A549 (cell line): Measurements from ENCODE around the gene SLC16A8. TPM values are rescaled to one million over a fixed set of nuclear protein-coding genes. Genes with fewer than 3 reads are reported as not detected.

Experiments
- ATAC-seq, 2 experiments: fragments of 200-7000 bp in 1 of 2; fragments of >200 bp in 1 of 2; cut with Nextera tagmentation in 1 of 2; cut with Tn5 transposase in 1 of 2; 3 replicates each; pipeline versions ENCODE4 v1.8.0 to v1.9.1; 2018 to 2020; ENCODE audit warnings: mild to moderate bottlenecking in 1 of 2, moderate library complexity in 1 of 2
- CTCF ChIA-PET: fragments of 300-600 bp; sonication (Branson Sonifier 250); formaldehyde crosslinking; extraction: SDS; loops from one replicate; lab custom pipeline; 2021; ENCODE audit warnings: antibody characterized with exemption, inconsistent platforms; lab: Yijun Ruan, JAX
- POLR2A ChIA-PET: fragments of 350-600 bp; formaldehyde crosslinking; extraction: SDS; loops from one replicate; lab custom pipeline; 2021; ENCODE audit warnings: antibody characterized with exemption, inconsistent platforms; lab: Yijun Ruan, JAX
- DNase-seq, 2 experiments: peaks; one replicate each; pipeline versions ENCODE4 v3.0.0 to v3.0.0-alpha.2; 2011 to 2016; ENCODE audit warnings: low read depth in 1 of 2, low spot score in 1 of 2
- FAIRE-seq: peaks from 2 replicates; lab custom pipeline; 2011; peaks lifted over from hg19 to GRCh38; lab: Jason Lieb, UNC
- H3K27ac ChIP-seq, 2 experiments: fragments of >200 bp; sonication (Bioruptor Twin); formaldehyde crosslinking; 3 replicates each; pipeline ENCODE4 v1.5.1; 2016 to 2017
- H3K4me1 ChIP-seq: fragments of >200 bp; sonication (Bioruptor Twin); formaldehyde crosslinking; 3 replicates; pipeline ENCODE4 v1.6.1; 2016
- H3K4me2 ChIP-seq: fragments of >200 bp; sonication (Bioruptor Twin); formaldehyde crosslinking; 3 replicates; pipeline ENCODE4 v1.6.1; 2016
- H3K4me3 ChIP-seq: fragments of >200 bp; sonication (Bioruptor Twin); formaldehyde crosslinking; 3 replicates; pipeline ENCODE4 v1.5.1; 2016
- H3K9me3 ChIP-seq: fragments of >200 bp; sonication (Bioruptor Twin); formaldehyde crosslinking; 3 replicates; pipeline ENCODE4 v1.6.1; 2016
- CBX2 ChIP-seq: fragments of 200-600 bp; sonication (generic); IDR thresholded peaks from 2 replicates; pipeline ENCODE4 v1.6.1; 2016; ENCODE audit warnings: low read depth, mild to moderate bottlenecking, borderline replicate concordance
- EHMT2 ChIP-seq: fragments of 200-600 bp; sonication (generic); IDR thresholded peaks from 2 replicates; pipeline ENCODE4 v1.6.1; 2016; ENCODE audit warnings: antibody characterized with exemption, low read depth, mild to moderate bottlenecking, moderate library complexity
- EP300 ChIP-seq, 2 experiments: fragments of >200 bp; sonication (Bioruptor Twin); formaldehyde crosslinking; IDR thresholded peaks; 2 replicates in 1 of 2; 3 replicates in 1 of 2; pipeline ENCODE4 v1.6.1; 2016 to 2017
- JUN ChIP-seq, 2 experiments: fragments of >200 bp; sonication (Bioruptor Twin); formaldehyde crosslinking; IDR thresholded peaks; 2 replicates in 1 of 2; 3 replicates in 1 of 2; pipeline ENCODE4 v1.6.1; 2016 to 2017
- JUNB ChIP-seq: fragments of >200 bp; sonication (Bioruptor Twin); formaldehyde crosslinking; IDR thresholded peaks from 2 replicates; pipeline ENCODE4 v1.6.1; 2016
- RAD21 ChIP-seq, 2 experiments: fragments of >200 bp in 1 of 2; sonication (Bioruptor Twin) in 1 of 2; formaldehyde crosslinking in 1 of 2; IDR thresholded peaks in 1 of 2; conservative IDR thresholded peaks in 1 of 2; 2 replicates in 1 of 2; 3 replicates in 1 of 2; pipeline ENCODE4 v1.6.1; 2012 to 2018; ENCODE audit warnings: inconsistent platforms in 1 of 2
- RFX5 ChIP-seq: fragments of 450-650 bp; IDR thresholded peaks from 2 replicates; pipeline ENCODE4 v1.7.1; 2014; ENCODE audit warnings: antibody characterized with exemption, mild to moderate bottlenecking, moderate library complexity
- SREBF2 ChIP-seq: fragments of 450-650 bp; IDR thresholded peaks from 2 replicates; pipeline ENCODE4 v1.6.1; 2014; ENCODE audit warnings: mild to moderate bottlenecking, moderate library complexity
- ZNF302 ChIP-seq: fragments of 250-450 bp; sonication (Bioruptor Pico); IDR thresholded peaks from 2 replicates; pipeline ENCODE4 v1.9.0; 2021; ENCODE audit warnings: inconsistent platforms, mild to moderate bottlenecking, moderate library complexity
- WGBS: methylation state at CpG from one replicate; pipeline ENCODE4 v1.1.6; 2017; ENCODE audit errors: missing lambda C conversion rate; 5-methylcytosine and 5-hydroxymethylcytosine counted together
- polyA plus RNA-seq, 4 experiments: library from polyadenylated mRNA; depleted of rRNA in 3 of 4; stranded (reverse); fragments of >200 nt; fragmentation: RNase III in 1 of 4; extraction: RNeasy Plus Mini Kit Qiagen cat#74134 plus additional on column Dnase treatment in 1 of 4; gene quantifications; 2 replicates in 3 of 4; 3 replicates in 1 of 4; pipeline ENCODE4 v1.2.3, GENCODE V29; 2011 to 2017
- TF ChIP-seq, protein P1 (sequence below): fragments of >200 bp; sonication (Bioruptor Twin); formaldehyde crosslinking; IDR thresholded peaks from 3 replicates; pipeline ENCODE4 v1.5.1; 2016
- TF ChIP-seq, protein P2 (sequence below): fragments of 250-450 bp; sonication (Bioruptor Pico); IDR thresholded peaks from 2 replicates; pipeline ENCODE4 v1.5.0; 2020; ENCODE audit warnings: low read depth, mild to moderate bottlenecking, moderate library complexity
- TF ChIP-seq, protein P3 (sequence below): fragments of 450-650 bp; IDR thresholded peaks from 2 replicates; pipeline ENCODE4 v1.6.1; 2014; ENCODE audit warnings: antibody characterized with exemption

SLC16A8 gene
- polyA plus RNA-seq, 2 of the 4 experiments (the other 2 are of a cell fraction), result not detected

DNA sequence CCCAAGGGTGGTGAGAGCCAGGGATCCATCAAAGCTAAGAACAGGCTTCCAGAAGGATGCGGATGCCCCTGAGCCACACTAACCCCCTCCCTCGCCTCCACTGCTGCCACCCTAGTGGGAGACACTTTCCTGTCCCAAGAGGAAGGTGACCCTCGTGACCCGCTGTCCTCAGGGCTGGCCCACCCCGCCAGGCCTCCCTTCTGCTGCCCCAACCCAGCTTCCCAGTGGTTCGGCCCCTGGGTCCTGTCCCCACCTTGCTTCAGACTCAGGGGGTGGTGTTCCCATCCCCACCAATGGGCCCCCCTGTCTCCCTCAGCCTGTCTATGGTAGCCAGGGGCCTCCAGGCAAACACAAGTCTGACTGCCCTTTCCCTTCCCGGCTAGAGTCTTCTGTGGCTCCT is 33.3 kb downstream of the SLC16A8 start:
- H3K4me2 ChIP-seq, result no peak overlapping the region
- CTCF ChIA-PET, result no interaction called here
- DNase-seq (no peak), FAIRE-seq (no peak), ATAC-seq (no peak)
- 85% methylated on average over 5 of the region's 7 CpGs for WGBS
- H3K4me3 ChIP-seq, result no peak overlapping the region
- no peak overlapping the region for H3K27ac ChIP-seq
- H3K9me3 ChIP-seq, result no peaks in the 10 kb centered on the region
- no peaks in the 10 kb centered on the region for H3K4me1 ChIP-seq
- TF ChIP-seq, protein P1, sequence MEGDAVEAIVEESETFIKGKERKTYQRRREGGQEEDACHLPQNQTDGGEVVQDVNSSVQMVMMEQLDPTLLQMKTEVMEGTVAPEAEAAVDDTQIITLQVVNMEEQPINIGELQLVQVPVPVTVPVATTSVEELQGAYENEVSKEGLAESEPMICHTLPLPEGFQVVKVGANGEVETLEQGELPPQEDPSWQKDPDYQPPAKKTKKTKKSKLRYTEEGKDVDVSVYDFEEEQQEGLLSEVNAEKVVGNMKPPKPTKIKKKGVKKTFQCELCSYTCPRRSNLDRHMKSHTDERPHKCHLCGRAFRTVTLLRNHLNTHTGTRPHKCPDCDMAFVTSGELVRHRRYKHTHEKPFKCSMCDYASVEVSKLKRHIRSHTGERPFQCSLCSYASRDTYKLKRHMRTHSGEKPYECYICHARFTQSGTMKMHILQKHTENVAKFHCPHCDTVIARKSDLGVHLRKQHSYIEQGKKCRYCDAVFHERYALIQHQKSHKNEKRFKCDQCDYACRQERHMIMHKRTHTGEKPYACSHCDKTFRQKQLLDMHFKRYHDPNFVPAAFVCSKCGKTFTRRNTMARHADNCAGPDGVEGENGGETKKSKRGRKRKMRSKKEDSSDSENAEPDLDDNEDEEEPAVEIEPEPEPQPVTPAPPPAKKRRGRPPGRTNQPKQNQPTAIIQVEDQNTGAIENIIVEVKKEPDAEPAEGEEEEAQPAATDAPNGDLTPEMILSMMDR, result no peak
- no peak for TF ChIP-seq EHMT2
- POLR2A ChIA-PET, result interaction anchor here (0.6 kb wide), 1 partner anchor 119 kb away, joined by 5 read pairs; no protein-coding TSS in a partner anchor

DNA sequence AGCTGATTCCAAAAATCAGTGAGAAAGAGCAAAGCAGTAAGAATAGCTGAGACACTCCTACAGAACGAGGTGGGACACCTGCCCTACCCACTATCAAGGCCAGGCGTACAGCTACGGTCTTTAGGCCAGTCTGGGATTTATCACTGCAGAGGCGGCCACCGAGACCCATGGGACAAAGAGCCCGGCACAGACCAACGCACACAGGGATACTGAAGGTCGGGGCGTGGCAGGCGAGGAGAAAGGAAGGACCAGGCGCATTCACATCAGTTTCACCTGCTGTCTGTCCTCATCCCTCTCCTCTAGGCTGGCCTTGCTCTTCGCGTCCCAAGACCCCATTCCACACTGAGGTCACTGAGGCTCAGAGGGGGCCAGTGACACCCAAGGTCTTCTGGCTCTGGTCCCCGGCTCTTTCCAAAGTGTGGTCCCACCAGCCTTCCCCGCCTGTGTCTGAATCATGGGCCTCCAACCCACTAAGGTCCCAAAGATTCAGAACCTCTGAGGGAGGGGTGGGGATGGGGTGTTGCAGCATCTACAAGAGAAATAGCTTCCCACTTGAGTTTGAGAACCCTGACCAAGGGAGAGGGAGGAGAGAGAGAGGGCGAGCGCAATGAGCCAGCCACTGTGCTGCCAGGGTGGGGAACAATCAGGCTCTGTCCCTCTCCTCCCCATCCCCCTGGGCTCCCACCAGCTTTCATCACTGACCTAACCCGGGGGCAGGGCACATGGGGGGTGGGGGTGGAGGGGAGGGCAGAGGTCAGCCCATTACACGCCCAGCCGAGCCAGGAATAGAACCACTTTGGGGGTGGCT is 34.0 kb downstream of the SLC16A8 start:
- no peak overlapping the region for H3K27ac ChIP-seq
- no peak for FAIRE-seq
- H3K4me3 ChIP-seq, result no peak overlapping the region
- H3K4me2 ChIP-seq, result no peak overlapping the region
- ChIA-PET CTCF (no interaction called here), POLR2A (interaction anchor here (0.6 kb wide), 1 partner anchor 120 kb away, joined by 5 read pairs; no protein-coding TSS in a partner anchor)
- H3K9me3 ChIP-seq, result no peaks in the 10 kb centered on the region
- TF ChIP-seq, protein P2, sequence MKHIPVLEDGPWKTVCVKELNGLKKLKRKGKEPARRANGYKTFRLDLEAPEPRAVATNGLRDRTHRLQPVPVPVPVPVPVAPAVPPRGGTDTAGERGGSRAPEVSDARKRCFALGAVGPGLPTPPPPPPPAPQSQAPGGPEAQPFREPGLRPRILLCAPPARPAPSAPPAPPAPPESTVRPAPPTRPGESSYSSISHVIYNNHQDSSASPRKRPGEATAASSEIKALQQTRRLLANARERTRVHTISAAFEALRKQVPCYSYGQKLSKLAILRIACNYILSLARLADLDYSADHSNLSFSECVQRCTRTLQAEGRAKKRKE (CRISPR knock-in tag), result no peak
- no peak for TF ChIP-seq JUN (IDR thresholded peaks at IDR 0.05)
- TF ChIP-seq, protein P3, sequence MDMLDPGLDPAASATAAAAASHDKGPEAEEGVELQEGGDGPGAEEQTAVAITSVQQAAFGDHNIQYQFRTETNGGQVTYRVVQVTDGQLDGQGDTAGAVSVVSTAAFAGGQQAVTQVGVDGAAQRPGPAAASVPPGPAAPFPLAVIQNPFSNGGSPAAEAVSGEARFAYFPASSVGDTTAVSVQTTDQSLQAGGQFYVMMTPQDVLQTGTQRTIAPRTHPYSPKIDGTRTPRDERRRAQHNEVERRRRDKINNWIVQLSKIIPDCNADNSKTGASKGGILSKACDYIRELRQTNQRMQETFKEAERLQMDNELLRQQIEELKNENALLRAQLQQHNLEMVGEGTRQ, result no peak
- ATAC-seq, result no peak
- DNase-seq, result no peak
- no peaks in the 10 kb centered on the region for H3K4me1 ChIP-seq
- WGBS, result 71% methylated on average over 16 of the region's 20 CpGs

DNA sequence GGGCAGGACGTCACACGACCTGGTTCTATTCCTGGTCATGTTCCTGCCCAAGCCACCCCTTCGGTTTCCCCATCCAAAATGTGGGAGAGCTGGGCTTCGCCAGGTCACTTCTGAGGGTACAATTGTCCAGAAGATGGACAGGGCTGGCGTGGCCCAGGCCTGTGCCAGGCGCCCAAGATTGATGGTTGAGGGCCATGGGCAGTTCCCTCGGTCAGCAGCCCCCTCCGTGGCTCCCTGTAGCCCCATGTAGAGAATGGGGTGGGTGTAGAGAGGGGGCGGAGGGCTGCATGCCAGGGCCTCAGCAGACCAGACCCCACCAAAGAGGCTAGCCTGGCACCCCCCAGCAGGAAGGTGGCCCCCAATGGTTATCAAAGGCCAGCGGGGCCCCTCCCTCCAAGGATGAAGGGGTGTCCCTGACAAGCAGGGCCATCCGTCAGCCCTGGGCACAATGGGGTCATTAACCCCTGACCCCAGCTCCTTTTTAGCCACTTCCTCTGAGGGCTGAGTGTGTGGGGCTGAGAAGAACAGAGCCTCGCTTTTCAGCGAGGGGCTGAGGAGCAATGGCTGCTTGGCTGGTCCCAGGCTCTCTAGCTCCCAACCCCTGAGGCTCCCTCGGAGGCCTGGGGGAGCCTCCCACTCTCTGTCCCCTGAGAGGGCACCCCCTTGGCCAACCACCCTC is 37.8 kb downstream of the SLC16A8 start:
- H3K4me2 ChIP-seq, result no peak overlapping the region
- no peak overlapping the region for H3K4me3 ChIP-seq
- H3K27ac ChIP-seq, result no peak overlapping the region
- CTCF ChIA-PET, result interaction anchor here (1.2 kb wide), 1 partner anchor 11 kb away, joined by 3 read pairs; no protein-coding TSS in a partner anchor
- no peak for ATAC-seq
- no peak for DNase-seq
- no peaks in the 10 kb centered on the region for H3K4me1 ChIP-seq
- WGBS, result 85% methylated on average over 5 of the region's 14 CpGs
- TF ChIP-seq RFX5 (no peak), EP300 (IDR thresholded peaks at IDR 0.05) (no peak), ZNF302 (CRISPR knock-in tag) (no peak), CBX2 (no peak), RAD21 (conservative IDR thresholded peaks at IDR 0.05 in 1 of 2, IDR thresholded peaks at IDR 0.05 in 1 of 2) (no peak), JUNB (no peak), SREBF2 (no peak)
- no peak for FAIRE-seq
- H3K9me3 ChIP-seq, result no peaks in the 10 kb centered on the region
- POLR2A ChIA-PET, result no interaction called here
